Measurements from ENCODE around the gene SERP2. TPM values are rescaled to one million over a fixed set of nuclear protein-coding genes. Genes with fewer than 3 reads are reported as not detected.
A peak's percentile ranks its signal among the peaks of the same experiment; 100 is the strongest.

The SERP2 gene
- total RNA-seq, 1 donor from 2014 or later, result 2.4 TPM

GRCh38 chr13:44433863-44434765 is 60.5 kb downstream of the SERP2 start:
- peak overlapping the region; percentile 99 for H3K4me3 ChIP-seq (ENCODE audit: insufficient read depth, low read depth, low read length)

GRCh38 chr13:44434766-44435141 is 61.1 kb downstream of the SERP2 start:
- Histone ChIP-seq H2AFZ (ENCODE audit: low read depth, low read length) (no peak overlapping the region), H3K4me2 (ENCODE audit: low read length) (peak overlapping the region; percentile 82), H3K27ac (ENCODE audit: low read depth, low read length) (peak overlapping the region; percentile 62), H3K79me2 (ENCODE audit: insufficient read depth, low read length) (peaks cover 42% of the 10 kb centered on the region), H3K9ac (ENCODE audit: low read length) (peak overlapping the region; percentile 99), H3K27me3 (ENCODE audit: insufficient read depth, low read length) (no peaks in the 10 kb centered on the region), H4K20me1 (ENCODE audit: insufficient read depth, low read length) (peaks cover 52% of the 10 kb centered on the region), H3K9me3 (ENCODE audit: insufficient read depth, low read depth, low read length) (no peaks in the 10 kb centered on the region), H3K36me3 (ENCODE audit: insufficient read depth, low read length) (peaks cover 16% of the 10 kb centered on the region), H3K4me3 (ENCODE audit: insufficient read depth, low read depth, low read length) (peak overlapping the region; percentile 99), H3K4me1 (ENCODE audit: insufficient read depth, low read length) (peaks cover 22% of the 10 kb centered on the region)
- FAIRE-seq (no peak), DNase-seq (ENCODE audit: low read depth) (no peak)
- Mint-ChIP-seq H3K27me3 (ENCODE audit: low read depth, unreplicated experiment) (no peaks in the 10 kb centered on the region), H3K4me3 (ENCODE audit: unreplicated experiment) (peak overlapping the region; percentile 95), H3K36me3 (ENCODE audit: low read depth, unreplicated experiment) (peaks cover 9% of the 10 kb centered on the region), H3K9me3 (ENCODE audit: unreplicated experiment) (no peaks in the 10 kb centered on the region), H3K27ac (ENCODE audit: unreplicated experiment) (peak overlapping the region; percentile 64), H3K4me1 (ENCODE audit: low read depth, unreplicated experiment) (peaks cover 29% of the 10 kb centered on the region)
- TF ChIP-seq EZH2 (IDR thresholded peaks at IDR 0.05; ENCODE audit: insufficient read depth, low read length) (no peak), CTCF (IDR thresholded peaks at IDR 0.05; ENCODE audit: insufficient read depth, low read depth, low read length) (no peak)

More at GRCh38 chr13:44433863-44434765, 60.5 kb downstream of the SERP2 start:
- no peaks in the 10 kb centered on the region for H3K9me3 Mint-ChIP-seq (ENCODE audit: unreplicated experiment)
- H3K4me3 Mint-ChIP-seq (ENCODE audit: unreplicated experiment), result peak overlapping the region; percentile 95
- peaks cover 36% of the 10 kb centered on the region for H3K79me2 ChIP-seq (ENCODE audit: insufficient read depth, low read length)
- peaks cover 26% of the 10 kb centered on the region for H3K4me1 Mint-ChIP-seq (ENCODE audit: low read depth, unreplicated experiment)
- peaks cover 46% of the 10 kb centered on the region for H4K20me1 ChIP-seq (ENCODE audit: insufficient read depth, low read length)
- peaks cover 9% of the 10 kb centered on the region for H3K36me3 Mint-ChIP-seq (ENCODE audit: low read depth, unreplicated experiment)
- peaks cover 22% of the 10 kb centered on the region for H3K4me1 ChIP-seq (ENCODE audit: insufficient read depth, low read length)
- no peaks in the 10 kb centered on the region for H3K9me3 ChIP-seq (ENCODE audit: insufficient read depth, low read depth, low read length)
- no peak for DNase-seq (ENCODE audit: low read depth)
- peaks cover 16% of the 10 kb centered on the region for H3K36me3 ChIP-seq (ENCODE audit: insufficient read depth, low read length)
- peak overlapping the region; percentile 99 for H3K9ac ChIP-seq (ENCODE audit: low read length)
- no peak overlapping the region for H2AFZ ChIP-seq (ENCODE audit: low read depth, low read length)
- H3K27ac Mint-ChIP-seq (ENCODE audit: unreplicated experiment), result peak overlapping the region; percentile 64
- H3K27ac ChIP-seq (ENCODE audit: low read depth, low read length), result peak overlapping the region; percentile 62
- peak overlapping the region; percentile 82 for H3K4me2 ChIP-seq (ENCODE audit: low read length)
- peak; percentile 23 for FAIRE-seq
- no peaks in the 10 kb centered on the region for H3K27me3 ChIP-seq (ENCODE audit: insufficient read depth, low read length)
- H3K27me3 Mint-ChIP-seq (ENCODE audit: low read depth, unreplicated experiment), result no peaks in the 10 kb centered on the region
- TF ChIP-seq EZH2 (IDR thresholded peaks at IDR 0.05; ENCODE audit: insufficient read depth, low read length), result no peak
- TF ChIP-seq CTCF (IDR thresholded peaks at IDR 0.05; ENCODE audit: insufficient read depth, low read depth, low read length), result no peak
